NT2/D1 (cell line): ENCODE data around the gene HSD17B12.

Experiments used
- DNase-seq: peaks from one replicate; pipeline ENCODE4 v3.0.0-alpha.2; 2011; ENCODE audit warnings: low read depth, low spot score
- H3K27me3 ChIP-seq: 2 replicates; pipeline ENCODE4 v1.6.0; 2011; ENCODE audit warnings: mild to moderate bottlenecking; ENCODE audit not compliant: insufficient read length, insufficient read depth
- H3K36me3 ChIP-seq: 2 replicates; pipeline ENCODE4 v1.6.1; 2011; ENCODE audit warnings: mild to moderate bottlenecking, low read length, mixed read lengths; ENCODE audit not compliant: insufficient read depth, insufficient read length
- H3K4me1 ChIP-seq: 2 replicates; pipeline ENCODE4 v1.5.1; 2011; ENCODE audit not compliant: insufficient read depth, insufficient read length
- H3K4me3 ChIP-seq: 2 replicates; pipeline ENCODE4 v1.5.1; 2011; ENCODE audit warnings: low read depth; ENCODE audit not compliant: insufficient read length
- H3K9ac ChIP-seq: 2 replicates; pipeline ENCODE4 v1.6.0; 2011; ENCODE audit warnings: low read depth; ENCODE audit not compliant: insufficient read length
- H3K9me3 ChIP-seq: 2 replicates; pipeline ENCODE4 v1.5.1; 2011; ENCODE audit warnings: mild to moderate bottlenecking, low read length; ENCODE audit not compliant: insufficient read depth
- SUZ12 ChIP-seq: IDR thresholded peaks from 2 replicates; pipeline ENCODE4 v1.6.1; 2011; ENCODE audit not compliant: insufficient read length, insufficient read depth; ENCODE audit errors: extremely low read depth
- YY1 ChIP-seq: IDR thresholded peaks from 2 replicates; pipeline ENCODE4 v1.6.1; 2011; ENCODE audit not compliant: insufficient read length, insufficient read depth
- ZNF274 ChIP-seq: IDR thresholded peaks from 2 replicates; pipeline ENCODE4 v1.6.1; 2011; ENCODE audit warnings: mild to moderate bottlenecking, low read depth, low read length

HSD17B12 gene

DNA sequence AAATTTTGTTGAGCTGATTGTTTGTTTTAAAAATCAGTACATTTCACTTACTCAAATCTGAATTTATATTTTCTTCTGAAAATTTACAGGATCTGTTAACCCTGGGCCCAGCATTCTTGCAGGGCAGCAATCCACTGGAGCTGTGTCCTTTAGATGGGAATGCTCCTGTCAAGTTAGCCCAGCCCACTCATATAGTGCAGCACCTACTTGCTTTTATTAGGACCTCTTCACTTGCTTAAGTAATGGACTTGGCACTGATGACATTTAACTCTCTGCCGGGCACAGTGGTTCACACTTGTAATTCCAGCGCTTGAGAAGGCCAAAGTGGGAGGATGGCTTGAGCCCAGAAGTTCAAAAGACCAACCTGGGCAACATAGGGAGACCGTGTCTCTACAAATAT lies 89.6 kb downstream of the HSD17B12 start:
- Histone ChIP-seq H3K4me1 (no peaks in the 10 kb centered on the region), H3K27me3 (no peaks in the 10 kb centered on the region), H3K9me3 (peaks cover 33% of the 10 kb centered on the region), H3K9ac (no peak overlapping the region), H3K4me3 (no peak overlapping the region), H3K36me3 (peaks cover 37% of the 10 kb centered on the region)
- no peak for DNase-seq
- TF ChIP-seq SUZ12 (no peak), YY1 (no peak), ZNF274 (no peak)

DNA sequence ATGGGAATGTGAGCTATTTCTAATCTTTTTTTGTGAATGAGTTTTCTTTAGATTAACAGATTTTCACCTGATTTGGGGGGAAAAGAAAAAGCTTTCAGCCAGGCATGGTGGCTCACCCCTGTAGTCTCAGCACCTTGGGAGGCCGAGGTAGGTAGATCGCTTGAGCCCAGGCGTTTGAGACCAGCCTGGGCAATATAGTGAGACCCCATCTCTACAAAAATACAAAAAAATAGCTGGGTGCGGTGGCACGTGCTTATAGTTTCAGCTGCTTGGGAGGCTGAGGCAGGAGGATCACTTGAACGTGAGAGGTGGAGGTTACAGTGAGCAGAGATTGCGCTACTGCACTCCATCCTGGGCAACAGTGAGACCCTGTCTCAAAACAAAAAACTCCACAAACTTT lies 92.2 kb downstream of the HSD17B12 start:
- no peak for DNase-seq
- TF ChIP-seq SUZ12 (no peak), YY1 (no peak), ZNF274 (no peak)
- Histone ChIP-seq H3K36me3 (peaks cover 36% of the 10 kb centered on the region), H3K4me1 (no peaks in the 10 kb centered on the region), H3K9ac (no peak overlapping the region), H3K27me3 (no peaks in the 10 kb centered on the region), H3K9me3 (peaks cover 24% of the 10 kb centered on the region), H3K4me3 (no peak overlapping the region)

DNA sequence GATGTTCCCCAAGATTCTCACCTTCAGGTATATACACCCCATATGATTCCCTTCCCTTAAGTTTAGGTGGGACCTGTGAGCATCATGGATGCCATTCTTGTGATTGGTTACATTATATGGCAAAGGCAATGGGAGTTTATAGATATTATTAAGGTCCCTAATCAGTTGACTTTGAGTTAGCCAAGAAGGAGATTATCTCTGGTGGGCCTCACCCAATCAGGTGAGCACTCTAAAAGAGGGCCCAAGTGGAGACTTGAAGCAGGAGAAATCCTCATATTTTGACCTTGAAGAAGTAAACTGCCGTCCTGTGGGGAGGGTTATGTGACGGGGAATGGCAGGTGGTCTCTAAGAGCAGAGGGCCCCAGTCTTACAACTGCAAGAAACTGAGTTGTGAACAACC lies 94.2 kb downstream of the HSD17B12 start:
- no peaks in the 10 kb centered on the region for H3K27me3 ChIP-seq
- H3K4me3 ChIP-seq, result no peak overlapping the region
- peaks cover 24% of the 10 kb centered on the region for H3K36me3 ChIP-seq
- no peaks in the 10 kb centered on the region for H3K4me1 ChIP-seq
- H3K9me3 ChIP-seq, result peaks cover 13% of the 10 kb centered on the region; the same call in 1 of the 2 replicates
- no peak for DNase-seq
- H3K9ac ChIP-seq, result no peak overlapping the region
- TF ChIP-seq ZNF274 (no peak), SUZ12 (no peak), YY1 (no peak)

DNA sequence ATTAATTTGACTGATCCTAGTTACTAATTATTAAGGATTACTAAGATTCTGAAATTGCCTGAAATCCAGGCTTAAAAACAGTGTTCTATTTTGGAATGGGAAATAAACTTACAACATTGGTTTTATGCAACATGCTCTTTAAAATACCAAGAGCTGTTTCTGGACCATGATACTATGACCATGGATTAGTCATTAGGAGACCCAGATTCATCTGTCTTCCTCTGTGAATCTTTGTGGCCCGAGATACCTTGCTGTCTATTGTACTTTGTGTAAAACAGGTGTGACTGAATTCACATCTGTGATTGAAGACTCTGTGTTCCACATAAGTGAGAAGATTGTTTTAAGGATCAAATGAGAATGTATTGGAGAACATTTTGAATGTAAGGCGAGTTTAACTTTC lies 98.8 kb downstream of the HSD17B12 start:
- TF ChIP-seq ZNF274 (no peak), SUZ12 (no peak), YY1 (no peak)
- Histone ChIP-seq H3K9me3 (peaks cover 38% of the 10 kb centered on the region), H3K4me1 (no peaks in the 10 kb centered on the region), H3K4me3 (no peak overlapping the region), H3K9ac (no peak overlapping the region), H3K27me3 (no peaks in the 10 kb centered on the region), H3K36me3 (peaks cover 18% of the 10 kb centered on the region)
- DNase-seq, result no peak

DNA sequence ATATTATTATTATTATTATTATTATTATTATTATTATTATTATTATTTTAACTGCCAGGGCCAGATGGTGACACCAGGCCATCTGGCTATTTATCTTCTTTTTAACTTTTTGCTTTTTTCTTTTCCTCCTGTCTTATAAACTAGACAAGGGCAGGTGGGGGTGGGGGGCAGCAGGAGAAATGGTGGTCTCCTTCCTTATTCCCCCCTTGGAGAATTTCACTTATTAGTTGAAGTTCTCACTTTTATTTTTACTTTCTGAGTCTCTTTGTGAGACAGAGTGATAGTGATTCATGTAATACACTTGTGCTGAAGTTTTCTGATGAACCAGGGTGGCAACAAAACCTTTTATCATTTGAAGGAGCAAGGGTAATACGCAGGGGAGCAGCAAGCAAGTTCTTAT lies 103.8 kb downstream of the HSD17B12 start:
- peaks cover 19% of the 10 kb centered on the region for H3K36me3 ChIP-seq
- no peak for TF ChIP-seq SUZ12
- no peak for TF ChIP-seq YY1
- TF ChIP-seq ZNF274, result no peak

DNA sequence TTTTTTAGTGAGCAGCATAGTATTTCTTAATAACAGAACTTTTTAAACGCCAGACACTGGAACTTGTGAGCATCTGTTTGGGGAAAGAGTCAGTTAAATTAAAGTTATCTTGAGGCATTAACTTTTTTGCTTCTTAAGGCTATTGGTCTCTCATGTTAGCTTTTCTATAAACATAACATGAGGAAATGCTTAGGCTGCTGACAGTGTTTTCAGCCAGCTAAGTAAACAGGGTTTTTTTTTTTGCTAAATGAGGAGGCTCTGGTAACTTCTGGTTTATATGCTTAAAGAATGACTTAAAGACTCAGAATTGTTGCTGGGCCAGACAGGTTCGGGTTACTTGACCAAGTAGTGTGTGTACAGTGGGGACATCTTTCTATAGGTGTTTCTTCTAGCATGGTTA lies 104.3 kb downstream of the HSD17B12 start:
- TF ChIP-seq SUZ12 (no peak), YY1 (no peak), ZNF274 (no peak)
- H3K9ac ChIP-seq, result no peak overlapping the region
- no peak overlapping the region for H3K4me3 ChIP-seq
- no peaks in the 10 kb centered on the region for H3K27me3 ChIP-seq
- no peak for DNase-seq
- no peaks in the 10 kb centered on the region for H3K4me1 ChIP-seq
- H3K36me3 ChIP-seq, result peaks cover 18% of the 10 kb centered on the region
- H3K9me3 ChIP-seq, result peaks cover 35% of the 10 kb centered on the region

More for the DNA sequence above, 103.8 kb downstream of the HSD17B12 start:
- Histone ChIP-seq H3K9me3 (peaks cover 35% of the 10 kb centered on the region), H3K27me3 (no peaks in the 10 kb centered on the region), H3K9ac (no peak overlapping the region), H3K4me1 (no peaks in the 10 kb centered on the region), H3K4me3 (no peak overlapping the region)
- DNase-seq, result no peak

DNA sequence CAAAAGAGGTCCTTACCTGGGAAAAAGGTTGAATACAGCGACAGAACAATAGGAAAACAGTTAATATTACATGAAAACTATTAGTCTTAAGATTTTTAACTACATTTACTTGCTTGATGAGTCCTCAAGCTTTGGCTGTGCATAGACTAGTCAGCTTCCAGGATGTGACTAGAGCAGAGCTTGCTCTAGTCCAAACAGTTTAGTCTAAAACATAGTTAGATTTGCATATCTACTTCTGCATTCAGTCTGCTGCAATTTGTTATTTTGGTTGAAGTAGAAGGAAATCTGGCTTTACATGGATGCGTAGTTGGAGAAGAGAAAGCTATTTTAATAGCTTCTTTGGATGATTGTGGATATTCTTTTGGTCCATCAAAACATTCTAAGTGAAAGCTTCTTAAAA lies 104.8 kb downstream of the HSD17B12 start:
- Histone ChIP-seq H3K4me3 (no peak overlapping the region), H3K4me1 (no peaks in the 10 kb centered on the region), H3K9me3 (peaks cover 35% of the 10 kb centered on the region), H3K27me3 (no peaks in the 10 kb centered on the region), H3K9ac (no peak overlapping the region), H3K36me3 (peaks cover 17% of the 10 kb centered on the region)
- TF ChIP-seq ZNF274 (no peak), SUZ12 (no peak), YY1 (no peak)
- DNase-seq, result no peak

DNA sequence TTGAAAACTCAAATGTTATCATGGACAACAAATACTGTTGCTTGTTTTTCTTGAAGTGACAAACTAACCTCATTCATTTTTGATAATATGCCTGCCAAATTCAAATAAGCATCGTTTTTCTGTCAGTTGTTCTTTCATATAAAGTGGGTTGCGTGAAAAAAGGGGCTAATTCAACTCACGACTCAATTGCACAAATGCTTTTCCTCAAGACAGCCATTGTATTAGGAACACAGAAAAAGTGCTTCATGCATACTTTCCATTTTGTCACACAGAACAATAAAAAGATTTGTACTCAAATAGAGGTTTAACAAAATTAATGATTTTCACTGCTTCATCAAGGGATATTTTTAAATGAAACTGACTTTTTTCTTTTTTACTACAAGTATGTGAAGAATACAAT lies 105.5 kb downstream of the HSD17B12 start:
- no peak for DNase-seq
- H3K9me3 ChIP-seq, result peaks cover 35% of the 10 kb centered on the region
- peaks cover 17% of the 10 kb centered on the region for H3K36me3 ChIP-seq
- no peak overlapping the region for H3K9ac ChIP-seq
- no peaks in the 10 kb centered on the region for H3K4me1 ChIP-seq
- H3K27me3 ChIP-seq, result no peaks in the 10 kb centered on the region
- no peak for TF ChIP-seq YY1
- no peak for TF ChIP-seq SUZ12
- no peak for TF ChIP-seq ZNF274
- H3K4me3 ChIP-seq, result no peak overlapping the region
